ENCODE data around the gene ADCY3. TPM values are rescaled to one million over a fixed set of nuclear protein-coding genes. Genes with fewer than 3 reads are reported as not detected.

The ADCY3 gene
- polyA plus RNA-seq, 1 of the 3 experiments (the other 2 are of a cell fraction), result 53.9 TPM

GRCh38 chr2:24886126-24886501 is 33.9 kb downstream of the ADCY3 start:
- Histone ChIP-seq H3K79me2 (ENCODE audit: insufficient read depth) (no peaks in the 10 kb centered on the region), H3K9me3 (no peaks in the 10 kb centered on the region), H4K20me1 (ENCODE audit: insufficient read depth) (no peaks in the 10 kb centered on the region), H3K4me1 (ENCODE audit: control insufficient read depth in 1 of 2, insufficient read depth in 2 of 2, low read depth in 1 of 2, low read length in 1 of 2) (no peaks in the 10 kb centered on the region; a peak in 1 of 4 replicates), H2AFZ (ENCODE audit: low read depth) (no peak overlapping the region), H3F3A (replicated peaks; ENCODE audit: insufficient read depth) (no peaks in the 10 kb centered on the region), H3K27me3 (ENCODE audit: insufficient read depth) (no peaks in the 10 kb centered on the region), H3K27ac (ENCODE audit: low read depth in 2 of 2, low read length in 1 of 2) (no peak overlapping the region), H3K9ac (no peak overlapping the region), H3K4me3 (ENCODE audit: low read depth in 2 of 2, low read length in 1 of 2) (no peak overlapping the region), H3K9me2 (no peaks in the 10 kb centered on the region), H3K36me3 (replicated peaks in 1 of 2; ENCODE audit: control insufficient read depth in 1 of 2, insufficient read depth in 2 of 2, low read length in 1 of 2) (peaks cover 0 to 3% of the 10 kb centered on the region in 2 experiments), H3K4me2 (no peak overlapping the region)
- ChIA-PET POLR2A (interaction anchor here (0.6 kb wide), 1 partner anchor 30 kb away, joined by 3 read pairs; no protein-coding TSS in a partner anchor), CTCF (interaction anchor here (1.0 to 2.1 kb wide), 4 partner anchors 10 to 310 kb away, joined by 3 to 9 read pairs (median 3); no protein-coding TSS in a partner anchor)
- DNase-seq, result no peak
- TF ChIP-seq FOXJ3 (CRISPR knock-in tag; IDR thresholded peaks at IDR 0.05), result no peak
- no peak for TF ChIP-seq CHD2 (IDR thresholded peaks at IDR 0.05; ENCODE audit: low read length, partially characterized antibody)
- TF ChIP-seq REST (IDR thresholded peaks at IDR 0.05; ENCODE audit: low read depth, low read length), result no peak
- no peak for TF ChIP-seq USF2 (IDR thresholded peaks at IDR 0.05; ENCODE audit: borderline replicate concordance, low read depth, low read length)
- no peak for TF ChIP-seq TEAD4 (IDR thresholded peaks at IDR 0.05; ENCODE audit: borderline replicate concordance, insufficient read depth)
- no peak for TF ChIP-seq IRF3 (IDR thresholded peaks at IDR 0.05; ENCODE audit: low read depth, low read length)
- TF ChIP-seq RFX5 (IDR thresholded peaks at IDR 0.05; ENCODE audit: low read length), result no peak
- no peak for TF ChIP-seq TAF1 (IDR thresholded peaks at IDR 0.05; ENCODE audit: borderline replicate concordance, low read depth, low read length)
- no peak for TF ChIP-seq RAD21 (IDR thresholded peaks at IDR 0.05; ENCODE audit: low read length)
- TF ChIP-seq JUND (IDR thresholded peaks at IDR 0.05), result no peak
- no peak for TF ChIP-seq SIN3A (IDR thresholded peaks at IDR 0.05; ENCODE audit: borderline replicate concordance, low read depth, low read length)
- no peak for TF ChIP-seq MEF2A (IDR thresholded peaks at IDR 0.05; ENCODE audit: borderline replicate concordance, low read depth)
- no peak for TF ChIP-seq PBX3 (IDR thresholded peaks at IDR 0.05)
- TF ChIP-seq USF1 (IDR thresholded peaks at IDR 0.05; ENCODE audit: borderline replicate concordance, low read depth), result no peak
- TF ChIP-seq YY1 (IDR thresholded peaks at IDR 0.05; ENCODE audit: low read depth), result no peak
- no peak for TF ChIP-seq RXRA (IDR thresholded peaks at IDR 0.05; ENCODE audit: borderline replicate concordance, low read depth)
- TF ChIP-seq RCOR1 (IDR thresholded peaks at IDR 0.05; ENCODE audit: low read length), result no peak
- 89% methylated on average over 13 of the region's 13 CpGs for WGBS (ENCODE audit: low lambda C conversion rate)
